Vagina (tissue), 2 donors: Measurements from ENCODE around the gene MAB21L4.

Experiments used
- POLR2AphosphoS5 ChIP-seq, 2 donors: sonication (generic); formaldehyde crosslinking; IDR thresholded peaks; one replicate each; pipeline ENCODE4 v1.9.0; 2017; ENCODE audit warnings: antibody characterized with exemption in 2 of 2, mild to moderate bottlenecking in 2 of 2, low read depth in 1 of 2; ENCODE audit not compliant: insufficient read depth in 1 of 2
- TF ChIP-seq, protein P1 (sequence below), 3 experiments: fragments of 450-650 bp in 2 of 3; fragments of 200-600 bp in 1 of 3; sonication (generic) in 1 of 3; IDR thresholded peaks; one replicate each; pipeline ENCODE4 v1.5.1; 2017 to 2019; ENCODE audit warnings: antibody characterized with exemption in 3 of 3, mild to moderate bottlenecking in 2 of 3, moderate library complexity in 2 of 3

DNA sequence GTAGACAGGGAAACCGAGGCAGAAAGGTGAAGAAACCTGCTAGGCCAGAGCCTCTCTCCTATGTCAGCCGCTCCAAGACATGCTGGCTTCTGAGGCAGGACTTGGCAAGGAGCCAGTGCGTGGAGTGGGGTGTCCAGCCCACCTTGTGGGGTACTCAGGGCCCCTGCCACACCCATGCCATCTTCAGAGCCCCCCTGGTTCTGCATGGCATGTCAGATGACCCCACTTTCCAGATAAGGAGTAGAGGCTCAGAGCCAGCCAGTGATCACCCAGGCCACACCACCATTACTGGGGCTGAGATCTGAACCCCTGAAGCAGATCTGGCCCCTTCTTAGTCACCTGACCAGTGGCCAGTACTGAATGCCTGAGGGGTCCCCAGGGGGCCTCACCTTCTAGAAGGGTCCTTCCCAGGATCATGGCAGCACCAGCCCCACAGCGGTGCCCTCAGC is 24.9 kb upstream of the MAB21L4 start:
- TF ChIP-seq, protein P1, sequence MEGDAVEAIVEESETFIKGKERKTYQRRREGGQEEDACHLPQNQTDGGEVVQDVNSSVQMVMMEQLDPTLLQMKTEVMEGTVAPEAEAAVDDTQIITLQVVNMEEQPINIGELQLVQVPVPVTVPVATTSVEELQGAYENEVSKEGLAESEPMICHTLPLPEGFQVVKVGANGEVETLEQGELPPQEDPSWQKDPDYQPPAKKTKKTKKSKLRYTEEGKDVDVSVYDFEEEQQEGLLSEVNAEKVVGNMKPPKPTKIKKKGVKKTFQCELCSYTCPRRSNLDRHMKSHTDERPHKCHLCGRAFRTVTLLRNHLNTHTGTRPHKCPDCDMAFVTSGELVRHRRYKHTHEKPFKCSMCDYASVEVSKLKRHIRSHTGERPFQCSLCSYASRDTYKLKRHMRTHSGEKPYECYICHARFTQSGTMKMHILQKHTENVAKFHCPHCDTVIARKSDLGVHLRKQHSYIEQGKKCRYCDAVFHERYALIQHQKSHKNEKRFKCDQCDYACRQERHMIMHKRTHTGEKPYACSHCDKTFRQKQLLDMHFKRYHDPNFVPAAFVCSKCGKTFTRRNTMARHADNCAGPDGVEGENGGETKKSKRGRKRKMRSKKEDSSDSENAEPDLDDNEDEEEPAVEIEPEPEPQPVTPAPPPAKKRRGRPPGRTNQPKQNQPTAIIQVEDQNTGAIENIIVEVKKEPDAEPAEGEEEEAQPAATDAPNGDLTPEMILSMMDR (IDR thresholded peaks at IDR 0.05) = no peak
- no peak for TF ChIP-seq POLR2AphosphoS5 (IDR thresholded peaks at IDR 0.05; ENCODE audit: insufficient read depth in 1 of 2, low read depth in 1 of 2)
